Dedifferentiated amniotic fluid mesenchymal stem cell (primary cell): ENCODE results near the gene ZNF169.
A peak's percentile ranks its signal among the peaks of the same experiment; 100 is the strongest.
"Not testable (repeated sequence)": the region's sequence is repeated elsewhere in the genome, so short reads cannot be mapped to it uniquely, and the experiment has no call there.

Source experiments
- DNase-seq: peaks from one replicate; pipeline ENCODE4 v3.0.0-alpha.2; 2016; ENCODE audit errors: extremely low spot score

The ZNF169 gene

DNA sequence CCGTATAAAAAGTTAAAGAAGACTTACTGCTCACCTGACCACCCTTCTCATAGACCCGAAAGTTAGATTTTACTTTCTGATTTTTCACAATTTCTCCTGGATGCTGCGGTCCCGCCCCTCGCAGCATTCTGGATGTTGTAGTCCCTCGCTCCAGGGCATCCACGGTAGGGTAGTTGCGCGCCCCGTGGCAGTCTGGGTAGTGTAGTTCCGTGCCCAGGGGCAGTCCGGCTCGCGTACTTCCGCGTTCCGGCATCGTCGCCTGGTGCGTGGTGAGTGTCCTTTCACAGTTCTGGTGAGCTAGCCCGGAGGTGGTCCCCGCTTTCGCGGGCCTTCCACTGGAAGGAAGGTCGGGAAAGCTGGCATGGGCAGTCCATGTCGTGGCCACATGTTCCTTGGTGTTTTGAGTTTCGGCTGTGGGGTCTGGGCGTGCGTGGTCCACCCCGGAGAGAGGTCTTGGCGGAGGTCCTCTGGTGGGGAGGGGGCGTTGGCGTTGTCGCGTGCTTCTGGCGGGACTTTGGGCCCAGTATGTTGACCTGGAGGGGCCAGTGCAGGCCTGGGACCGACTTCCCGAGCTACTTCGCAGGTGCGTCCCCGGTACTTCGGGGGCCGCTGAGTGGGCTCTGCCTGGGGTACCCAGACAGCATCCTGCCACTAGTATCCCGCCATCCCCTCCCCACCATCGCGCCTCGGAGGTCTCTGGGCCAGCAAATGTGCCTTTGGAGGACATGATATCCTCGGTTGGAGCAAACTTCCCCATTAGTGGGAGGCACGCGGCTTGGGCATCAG, at the start of gene ZNF169:
TSS of gene ZNF169 (plus strand) at position 222 of the 786 bp plus-strand sequence. CDS start 19,515 bp downstream, outside the sequence.
- DNase-seq = peak; percentile 89

DNA sequence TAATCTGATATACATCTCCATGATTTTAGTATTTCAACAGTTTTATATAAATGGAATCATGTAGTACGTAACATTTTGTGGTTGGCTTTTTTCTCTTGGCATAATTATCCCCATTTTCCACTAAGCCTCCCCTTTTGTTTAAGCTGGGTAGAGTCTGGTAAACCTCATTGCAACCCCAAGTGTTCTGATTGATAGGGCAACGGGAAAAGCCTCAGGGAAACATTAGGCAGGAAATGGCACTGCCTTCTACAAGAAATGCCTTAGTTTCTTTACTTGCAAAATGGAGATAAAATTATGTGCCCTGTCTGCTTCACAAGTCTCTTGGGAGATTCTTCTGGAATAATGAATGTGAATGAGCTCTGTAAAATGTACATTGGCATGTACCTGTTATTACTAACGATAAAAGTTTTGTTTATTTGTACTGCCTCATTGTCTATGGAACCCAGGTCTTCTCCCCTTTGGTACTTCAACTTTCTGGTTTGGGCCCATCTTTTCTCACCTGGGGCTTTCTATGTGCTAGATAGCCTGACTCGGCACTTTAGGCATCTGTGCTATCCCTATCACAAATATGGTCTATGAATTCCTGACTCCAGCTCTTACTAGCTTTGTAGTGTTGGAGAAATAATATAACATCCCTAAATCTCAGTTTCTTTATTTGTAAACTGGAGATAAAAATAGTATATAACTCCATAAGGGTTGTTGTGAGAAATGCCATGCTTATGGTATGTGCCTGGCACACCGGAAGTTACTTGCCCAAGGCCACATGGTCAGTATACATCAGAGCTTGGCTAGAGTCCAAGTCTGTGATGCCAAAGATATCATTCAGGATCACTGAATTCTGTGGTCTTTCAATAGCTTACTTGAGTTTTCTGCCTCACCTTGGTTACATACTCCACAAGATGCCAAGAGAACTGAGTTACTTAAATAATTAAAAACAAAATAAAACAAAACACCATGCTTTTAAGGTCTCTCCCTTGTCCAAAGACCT, 48.2 kb upstream of the ZNF169 start:
- DNase-seq = no peak

DNA sequence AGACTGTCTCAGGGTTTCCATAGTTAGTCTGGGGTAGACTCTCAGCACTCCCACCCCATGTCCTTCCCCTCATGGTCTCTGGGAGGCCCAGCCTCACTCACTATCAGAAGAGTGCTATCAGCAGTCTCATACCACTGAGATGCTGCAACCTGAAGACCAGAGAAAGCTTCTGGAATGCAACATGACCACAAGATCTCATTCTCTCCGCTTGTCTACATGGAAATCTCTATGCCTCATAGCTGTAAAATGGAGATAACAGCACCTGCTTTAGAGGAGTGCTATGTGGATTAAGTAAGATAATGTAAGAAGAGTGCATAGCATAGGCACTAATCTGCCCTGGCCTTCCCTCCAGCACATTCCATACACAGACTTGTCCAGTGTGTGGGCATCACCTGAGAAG, 47.0 kb upstream of the ZNF169 start:
- DNase-seq = no peak

DNA sequence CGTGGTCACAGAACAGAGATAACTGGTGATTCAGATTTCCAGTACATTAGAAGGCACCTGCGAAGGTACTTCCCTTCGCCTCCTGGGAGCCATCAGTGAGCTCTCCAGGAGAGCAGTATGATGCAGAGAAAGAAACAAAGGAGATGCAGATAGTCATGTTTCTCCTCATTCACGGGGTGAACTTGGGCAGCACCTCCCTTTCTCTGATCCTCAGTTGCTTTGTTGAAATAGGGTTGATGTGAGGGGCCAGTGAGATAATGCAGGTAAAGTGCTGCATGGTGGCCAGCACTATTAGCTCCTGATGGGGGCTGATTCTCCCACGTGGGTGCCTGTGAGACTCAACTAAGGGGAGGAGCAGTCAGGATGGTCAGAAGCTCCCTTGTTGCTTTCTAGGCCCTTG, 46.6 kb upstream of the ZNF169 start:
- DNase-seq = no peak

DNA sequence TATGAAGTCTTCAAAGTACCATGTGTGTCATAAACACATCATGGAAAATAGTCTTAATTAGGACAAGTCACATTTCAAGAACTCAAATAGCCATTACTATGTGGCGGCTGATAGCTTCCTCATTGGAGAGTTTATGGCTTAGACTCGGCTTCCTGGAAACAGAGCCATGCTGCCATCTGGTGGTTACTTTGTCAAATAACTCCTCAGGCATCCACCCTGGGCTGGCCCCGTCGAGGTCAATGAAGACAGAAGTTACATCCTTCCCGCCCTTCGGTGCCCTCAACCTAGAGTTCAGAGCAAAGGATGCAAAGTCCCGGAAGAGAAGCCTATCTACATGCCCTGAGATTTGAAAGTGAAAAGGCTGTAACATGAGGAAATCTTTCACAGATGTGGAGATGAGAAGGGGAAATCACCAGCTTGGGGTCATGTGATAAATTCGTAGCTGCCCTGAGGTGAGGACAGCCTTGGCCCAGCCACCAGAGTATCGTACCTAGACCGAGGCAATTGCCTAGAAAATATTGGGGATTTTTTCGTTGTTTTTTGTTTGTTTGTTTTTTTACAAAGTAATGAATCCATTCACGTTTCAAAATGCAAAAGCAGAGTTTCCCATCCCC, 45.5 kb upstream of the ZNF169 start:
- peak; percentile 77 for DNase-seq

DNA sequence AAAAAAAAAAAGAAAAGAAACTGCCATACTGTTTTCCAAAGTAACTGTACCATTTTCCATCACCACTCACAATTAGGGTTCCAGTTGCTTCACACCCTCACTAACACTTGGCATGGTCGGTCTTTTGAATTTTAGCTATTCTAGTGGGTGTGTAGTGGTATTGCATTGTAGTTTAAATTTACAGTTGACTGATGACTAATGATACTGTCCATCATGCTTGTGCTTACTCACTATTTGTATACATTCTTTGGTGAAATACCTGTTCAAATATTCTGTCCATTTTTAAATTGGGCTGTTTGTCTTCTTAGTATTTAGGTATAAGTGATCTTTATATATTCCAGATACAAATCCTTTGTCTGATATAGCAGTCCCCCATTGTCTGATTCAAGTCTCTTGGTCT, 36.2 kb upstream of the ZNF169 start:
- DNase-seq = no peak

DNA sequence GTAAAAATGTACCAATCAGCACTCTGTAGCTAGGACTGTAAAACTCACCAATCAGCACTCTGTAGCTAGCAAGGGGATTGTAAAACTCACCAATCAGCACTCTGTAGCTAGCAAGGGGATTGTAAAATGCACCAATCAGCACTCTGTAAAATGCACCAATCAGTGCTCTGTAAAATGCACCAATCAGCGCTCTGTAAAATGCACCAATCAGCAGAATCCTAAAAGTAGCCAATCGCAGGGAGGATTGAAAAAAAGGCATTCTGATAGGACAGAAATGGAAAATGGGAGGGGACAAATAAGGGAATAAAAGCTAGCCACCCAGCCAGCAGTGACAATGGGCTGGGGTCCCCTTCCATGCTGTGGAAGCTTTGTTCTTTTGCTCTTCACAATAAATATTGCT, 33.7 kb upstream of the ZNF169 start:
- DNase-seq = not testable (repeated sequence)

DNA sequence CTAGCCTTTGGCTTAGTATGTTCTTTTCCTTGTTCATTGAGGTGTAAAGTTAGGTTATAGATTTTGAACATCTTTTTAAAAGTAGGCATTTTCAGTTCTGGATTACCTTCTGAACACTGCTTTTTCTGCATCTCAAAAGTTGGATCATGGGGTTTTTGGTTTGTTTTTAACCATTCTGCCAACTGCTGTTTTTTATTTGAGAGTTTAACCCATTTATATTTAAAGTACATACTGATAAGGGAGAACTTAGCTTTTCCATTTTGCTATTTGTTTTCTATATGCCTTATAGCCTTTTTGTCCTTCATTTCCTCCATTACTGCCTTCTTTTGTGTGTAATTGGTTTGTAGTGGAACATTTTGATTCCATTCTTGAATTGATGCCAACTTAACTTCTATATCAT, 30.5 kb upstream of the ZNF169 start:
- no peak for DNase-seq

DNA sequence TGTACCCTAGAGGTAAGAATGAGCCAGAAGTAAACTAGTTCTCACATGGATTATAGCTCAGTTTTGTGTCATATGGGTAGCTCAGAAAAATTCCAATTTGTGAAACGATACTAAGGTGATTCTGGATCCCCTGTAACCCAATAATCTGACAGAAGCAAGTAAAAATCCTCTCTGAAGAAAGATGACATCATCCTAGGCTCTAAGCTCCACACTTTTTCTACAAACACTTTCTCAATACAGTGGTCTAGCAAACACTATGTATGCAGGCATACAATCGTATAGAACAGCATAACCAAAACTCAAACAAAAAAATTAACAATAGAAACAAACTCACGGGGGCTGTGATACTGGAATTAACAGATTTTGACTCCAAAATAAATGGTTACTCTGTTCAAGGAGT, 26.7 kb upstream of the ZNF169 start:
- no peak for DNase-seq

DNA sequence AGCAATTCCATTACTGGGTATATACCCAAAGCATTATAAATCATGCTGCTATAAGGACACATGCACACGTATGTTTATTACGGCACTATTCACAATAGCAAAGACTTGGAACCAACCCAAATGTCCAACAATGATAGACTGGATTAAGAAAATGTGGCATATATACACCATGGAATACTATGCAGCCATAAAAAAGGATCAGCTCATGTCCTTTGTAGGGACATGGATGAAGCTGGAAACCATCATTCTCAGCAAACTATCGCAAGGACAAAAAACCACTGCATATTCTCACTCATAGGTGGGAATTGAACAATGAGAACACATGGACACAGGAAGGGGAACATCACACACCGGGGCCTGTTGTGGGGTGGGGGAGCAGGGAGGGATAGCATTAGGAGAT, 18.0 kb upstream of the ZNF169 start:
- not testable (repeated sequence) for DNase-seq

DNA sequence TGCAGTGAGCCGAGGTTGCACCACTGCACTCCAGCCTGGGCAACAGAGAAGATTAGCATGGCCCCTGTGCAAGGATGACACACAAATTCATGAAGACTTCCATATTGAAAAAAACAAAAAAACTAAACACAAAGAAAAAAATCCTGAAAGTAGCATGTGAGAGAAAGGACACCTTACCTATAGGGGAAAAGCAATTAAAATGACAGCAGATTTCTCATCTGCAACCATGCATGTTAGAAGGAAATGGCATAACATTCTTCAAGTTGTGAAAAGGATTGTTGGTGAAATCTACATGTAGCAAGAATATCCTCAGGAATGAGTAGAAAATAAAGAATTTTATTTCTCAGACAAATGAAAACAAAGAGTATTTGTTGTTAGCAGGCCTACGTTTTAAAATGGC, 13.4 kb upstream of the ZNF169 start:
- no peak for DNase-seq

DNA sequence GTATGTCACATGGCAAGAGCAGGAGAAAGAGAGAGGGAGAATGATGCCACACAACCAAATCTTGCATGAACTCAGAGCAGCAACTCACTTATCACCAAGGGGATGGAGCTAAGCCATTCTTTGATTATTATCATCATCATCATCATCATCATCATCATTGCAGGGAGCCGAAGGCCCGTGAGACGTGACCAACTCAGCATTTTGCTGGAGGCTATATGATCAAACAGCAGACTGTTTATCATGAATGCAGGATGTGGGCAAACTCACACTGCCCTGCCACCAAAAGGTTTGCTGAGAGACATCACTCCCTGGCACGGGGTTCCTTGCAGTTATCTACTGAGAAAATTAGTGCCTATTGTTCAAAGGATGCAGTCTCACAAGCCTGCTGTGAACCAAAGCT, 8.6 kb upstream of the ZNF169 start:
- DNase-seq = no peak

DNA sequence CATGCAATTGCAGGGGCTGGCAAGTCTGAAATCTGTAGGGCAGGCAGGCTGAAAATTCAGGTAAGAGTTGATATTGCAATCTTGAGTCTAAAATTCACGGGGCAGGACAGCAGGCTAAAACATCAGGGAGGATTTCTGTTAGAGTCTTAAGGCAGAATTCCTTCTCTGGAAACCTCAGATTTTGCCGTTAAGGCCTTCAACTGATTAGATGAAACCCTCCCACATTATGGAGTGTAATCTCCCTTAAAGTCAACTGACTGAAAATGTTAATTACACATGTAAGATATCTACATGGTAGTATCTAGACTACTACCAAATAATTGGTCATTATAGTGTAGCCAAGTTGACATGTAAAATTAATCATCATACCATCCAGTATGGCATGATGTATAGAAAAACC, 3.1 kb upstream of the ZNF169 start:
- no peak for DNase-seq

DNA sequence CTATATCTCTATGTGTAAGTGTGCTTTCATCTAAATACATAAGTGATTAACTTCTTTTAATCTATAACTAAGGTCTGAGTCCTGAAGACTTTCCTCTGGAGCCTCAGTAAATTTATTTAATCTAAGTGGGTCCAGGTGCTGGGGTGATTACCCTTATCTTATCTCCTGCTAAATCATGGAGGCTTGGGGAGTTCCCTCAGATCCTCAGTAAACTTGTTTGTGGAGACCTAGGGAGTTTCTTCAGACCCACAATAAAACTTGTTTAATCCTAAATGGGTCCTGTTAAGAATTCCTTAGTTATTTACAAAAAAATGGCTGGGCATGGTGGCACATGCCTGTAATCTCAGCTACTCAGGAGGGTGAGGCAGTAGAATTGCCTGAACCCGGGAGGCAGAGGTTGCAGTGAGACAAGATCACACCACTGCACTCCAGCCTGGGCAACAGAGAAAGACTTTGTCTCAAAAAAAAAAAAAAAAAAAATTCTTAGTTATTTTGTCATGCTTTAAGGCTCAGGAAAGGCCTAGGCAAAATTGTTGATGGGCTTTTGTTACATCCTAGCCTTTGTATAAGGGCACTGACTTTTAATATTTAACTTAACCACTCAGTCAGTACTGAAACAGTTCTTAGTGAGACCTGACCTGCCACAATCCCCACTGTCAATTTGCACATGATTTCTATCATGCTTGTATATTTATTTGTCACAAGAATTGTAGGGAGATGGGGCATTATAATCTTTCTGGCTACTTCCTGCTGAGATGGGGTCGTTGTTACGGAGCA, 6.7 kb downstream of the ZNF169 start:
- not testable (repeated sequence) for DNase-seq

DNA sequence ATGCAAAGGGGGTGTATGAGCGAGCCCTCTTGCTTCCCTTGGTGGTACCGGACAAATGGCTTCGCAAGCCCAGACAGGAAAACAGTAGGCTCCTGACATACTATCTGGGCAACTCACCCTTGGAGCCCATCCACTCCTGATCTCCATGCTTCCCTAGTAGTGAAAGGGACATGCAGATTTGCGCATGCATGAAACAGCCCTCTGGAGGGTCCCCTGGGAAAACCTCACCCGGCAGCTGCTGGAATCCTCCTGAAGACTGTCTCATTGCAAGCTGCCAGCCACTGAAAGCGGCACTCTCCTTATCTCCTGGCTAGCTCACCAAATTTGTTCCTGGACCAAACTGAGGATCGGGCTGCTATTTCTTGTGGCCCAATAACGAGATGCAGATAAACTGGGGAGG, 10.2 kb downstream of the ZNF169 start:
- no peak for DNase-seq

DNA sequence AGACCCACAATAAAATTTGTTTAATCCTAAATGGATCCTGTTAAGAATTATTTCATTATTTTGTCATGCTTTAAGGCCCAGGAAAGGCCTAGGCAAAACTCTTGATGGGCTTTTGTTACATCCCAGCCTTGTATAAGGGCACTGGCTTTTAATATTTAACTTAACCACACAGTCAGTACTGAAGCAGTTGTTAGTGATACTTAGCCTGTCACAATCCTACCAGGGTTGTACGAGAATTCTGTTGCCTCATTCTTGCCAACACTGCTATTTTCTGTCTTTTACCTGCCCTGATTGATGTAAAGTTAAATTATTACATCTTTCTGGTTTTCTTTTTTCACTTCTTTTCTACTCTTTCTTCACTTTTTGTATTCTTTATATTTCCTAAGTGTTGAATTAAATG, 10.9 kb downstream of the ZNF169 start:
- DNase-seq = no peak

DNA sequence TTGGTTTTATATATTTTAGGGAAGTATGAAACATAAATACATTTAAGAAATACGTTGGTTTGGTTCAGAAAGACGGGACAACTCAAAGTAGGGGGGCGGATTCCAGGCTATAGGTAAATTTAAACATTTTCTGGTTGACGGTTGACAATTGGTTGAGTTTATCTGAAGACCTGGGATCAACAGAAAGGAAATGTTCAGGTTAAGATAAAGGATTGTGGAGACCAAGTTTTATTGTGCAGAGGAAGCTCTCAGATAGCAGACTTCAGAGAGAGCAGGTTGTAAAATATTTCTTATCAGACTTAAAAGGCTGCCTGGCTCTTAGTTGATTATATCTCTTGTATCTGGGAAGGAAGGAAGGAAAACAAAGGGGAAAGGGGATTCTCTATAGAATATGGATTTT, 17.9 kb downstream of the ZNF169 start:
- not testable (repeated sequence) for DNase-seq

DNA sequence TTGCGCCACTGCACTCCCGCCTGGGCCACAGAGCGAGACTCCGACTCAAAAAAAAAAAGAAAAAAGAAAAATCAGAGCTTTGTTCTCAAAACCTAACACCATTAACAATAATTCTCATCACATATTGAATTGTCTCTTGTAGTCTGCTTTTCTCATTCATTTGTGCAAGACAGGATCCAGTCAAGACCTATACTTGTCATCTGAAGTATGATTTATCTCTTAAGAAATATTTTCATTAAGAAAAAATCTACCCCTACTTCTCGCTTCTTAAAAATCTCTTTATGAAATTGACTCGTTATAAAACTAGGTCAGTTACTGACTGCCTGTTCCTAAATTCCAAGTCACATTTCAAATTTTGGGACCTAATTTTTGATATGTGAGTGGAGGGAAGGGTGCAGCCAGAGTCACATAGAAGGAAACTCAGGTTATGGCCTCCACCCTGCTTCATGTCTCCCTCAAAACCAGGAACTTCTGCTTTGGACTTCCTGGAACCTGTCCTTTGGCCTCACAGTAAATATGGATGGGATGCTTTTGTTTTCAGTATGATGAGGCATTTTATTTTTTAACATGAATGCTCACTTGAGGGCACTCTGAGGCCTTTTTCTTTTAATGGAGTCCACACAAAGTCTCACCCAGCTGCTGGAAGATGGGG, 18.9 kb downstream of the ZNF169 start:
- no peak for DNase-seq

DNA sequence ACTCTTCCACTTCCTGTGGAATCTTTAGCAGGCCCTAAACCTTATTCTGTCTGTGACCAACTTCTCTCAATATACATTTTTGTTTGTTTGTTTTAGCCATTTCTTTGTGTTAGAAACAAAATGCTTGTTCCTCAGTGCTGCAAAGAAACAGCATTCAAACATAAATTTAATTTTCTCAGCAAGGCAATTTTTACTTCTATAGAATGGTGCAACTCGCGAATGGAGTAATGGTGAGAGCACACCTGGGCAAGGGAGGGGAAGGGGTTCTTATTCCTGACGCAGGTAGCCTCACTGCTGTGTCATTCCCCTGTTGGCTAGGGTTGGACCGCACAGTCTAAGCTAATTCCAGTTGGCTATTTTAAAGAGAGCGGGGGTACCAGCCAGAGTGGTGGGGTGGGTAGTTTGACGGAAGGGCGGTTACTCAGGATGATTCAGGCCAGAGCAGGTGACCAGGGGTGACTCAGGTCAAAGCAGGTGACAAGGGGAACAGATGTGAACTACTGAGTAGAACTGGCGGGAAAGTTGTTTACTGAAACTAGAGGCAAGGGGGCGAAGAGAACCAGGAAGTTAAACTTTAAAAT, 21.4 kb downstream of the ZNF169 start:
- no peak for DNase-seq

DNA sequence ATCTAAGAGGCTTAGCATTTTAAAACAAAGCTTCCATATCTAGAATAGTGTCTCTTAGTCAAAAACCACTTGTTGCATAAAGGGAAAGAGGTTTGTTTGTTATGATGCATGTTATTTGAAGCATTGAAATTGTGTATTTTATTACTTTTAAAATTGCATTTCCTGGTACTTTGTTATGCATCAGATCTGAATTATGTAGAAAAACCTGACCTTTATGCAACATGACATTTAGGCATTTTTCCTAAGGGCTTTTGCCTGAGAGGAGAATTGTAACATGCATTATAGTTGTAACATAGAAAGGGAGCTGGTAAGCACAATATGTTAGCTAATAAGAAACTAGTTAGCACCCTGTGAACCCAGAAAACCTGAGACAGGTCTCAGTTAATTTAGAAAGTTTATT, 22.0 kb downstream of the ZNF169 start:
- DNase-seq = no peak

DNA sequence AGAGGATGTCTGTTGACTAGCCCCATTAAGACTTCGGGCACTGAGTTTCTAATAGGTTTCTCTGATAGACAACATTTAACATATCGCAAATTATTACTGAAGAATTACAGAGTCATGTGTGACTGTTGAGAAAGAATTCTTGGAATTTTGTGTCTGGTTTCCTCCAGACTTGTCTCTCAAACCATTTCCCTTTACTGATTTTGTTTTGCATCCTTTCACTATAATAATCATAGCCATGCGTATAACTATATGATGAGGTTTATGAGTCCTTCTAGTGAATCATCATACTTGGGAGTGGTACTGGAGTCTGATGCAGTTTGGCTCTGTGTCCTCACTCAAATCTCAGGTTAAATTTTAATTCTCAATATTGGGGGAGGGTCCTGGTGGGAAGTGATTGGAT, 27.0 kb downstream of the ZNF169 start:
- no peak for DNase-seq
